ENCODE results near the gene RIT2. TPM values are rescaled to one million over a fixed set of nuclear protein-coding genes. Genes with fewer than 3 reads are reported as not detected.
"Not testable (repeated sequence)": the region's sequence is repeated elsewhere in the genome, so short reads cannot be mapped to it uniquely, and the experiment has no call there.

The RIT2 gene
- total RNA-seq, 4 donors from 2014 or later: not detected

DNA sequence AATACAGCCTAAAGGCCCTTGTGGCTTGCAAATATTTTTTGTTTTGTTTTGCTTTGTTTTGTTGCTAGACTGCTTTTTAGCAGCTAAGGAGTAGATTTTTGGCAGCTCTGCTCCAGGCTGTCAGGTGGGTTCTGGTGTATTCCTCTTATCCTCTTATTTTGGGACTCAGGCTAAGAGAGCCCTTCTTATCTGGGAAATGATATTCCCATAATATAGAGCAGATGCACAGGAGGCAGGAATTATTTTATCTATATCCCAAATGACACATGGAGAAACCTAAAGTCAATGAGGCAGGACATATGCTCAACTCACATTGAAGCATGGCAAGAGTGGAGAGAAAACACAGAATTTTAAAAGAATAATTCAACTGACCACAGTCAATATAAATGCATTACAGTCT, 369.6 kb downstream of the RIT2 start:
- no peak for DNase-seq (ENCODE audit: extremely low spot score)
- Histone ChIP-seq H3K4me3 (no peak overlapping the region), H3K9me3 (no peaks in the 10 kb centered on the region), H3K4me1 (no peaks in the 10 kb centered on the region), H3K27me3 (no peaks in the 10 kb centered on the region), H3K36me3 (no peaks in the 10 kb centered on the region), H3K27ac (replicated peaks in 1 of 4) (no peak overlapping the region)
- intact Hi-C loops (cut with DNase I): no loop called here
- no peak for TF ChIP-seq POLR2AphosphoS5 (IDR thresholded peaks at IDR 0.05)
- TF ChIP-seq POLR2A (IDR thresholded peaks at IDR 0.05; ENCODE audit: low read depth): no peak
- TF ChIP-seq EP300 (IDR thresholded peaks at IDR 0.05): no peak
- TF ChIP-seq, protein P1, sequence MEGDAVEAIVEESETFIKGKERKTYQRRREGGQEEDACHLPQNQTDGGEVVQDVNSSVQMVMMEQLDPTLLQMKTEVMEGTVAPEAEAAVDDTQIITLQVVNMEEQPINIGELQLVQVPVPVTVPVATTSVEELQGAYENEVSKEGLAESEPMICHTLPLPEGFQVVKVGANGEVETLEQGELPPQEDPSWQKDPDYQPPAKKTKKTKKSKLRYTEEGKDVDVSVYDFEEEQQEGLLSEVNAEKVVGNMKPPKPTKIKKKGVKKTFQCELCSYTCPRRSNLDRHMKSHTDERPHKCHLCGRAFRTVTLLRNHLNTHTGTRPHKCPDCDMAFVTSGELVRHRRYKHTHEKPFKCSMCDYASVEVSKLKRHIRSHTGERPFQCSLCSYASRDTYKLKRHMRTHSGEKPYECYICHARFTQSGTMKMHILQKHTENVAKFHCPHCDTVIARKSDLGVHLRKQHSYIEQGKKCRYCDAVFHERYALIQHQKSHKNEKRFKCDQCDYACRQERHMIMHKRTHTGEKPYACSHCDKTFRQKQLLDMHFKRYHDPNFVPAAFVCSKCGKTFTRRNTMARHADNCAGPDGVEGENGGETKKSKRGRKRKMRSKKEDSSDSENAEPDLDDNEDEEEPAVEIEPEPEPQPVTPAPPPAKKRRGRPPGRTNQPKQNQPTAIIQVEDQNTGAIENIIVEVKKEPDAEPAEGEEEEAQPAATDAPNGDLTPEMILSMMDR (IDR thresholded peaks at IDR 0.05): no peak

DNA sequence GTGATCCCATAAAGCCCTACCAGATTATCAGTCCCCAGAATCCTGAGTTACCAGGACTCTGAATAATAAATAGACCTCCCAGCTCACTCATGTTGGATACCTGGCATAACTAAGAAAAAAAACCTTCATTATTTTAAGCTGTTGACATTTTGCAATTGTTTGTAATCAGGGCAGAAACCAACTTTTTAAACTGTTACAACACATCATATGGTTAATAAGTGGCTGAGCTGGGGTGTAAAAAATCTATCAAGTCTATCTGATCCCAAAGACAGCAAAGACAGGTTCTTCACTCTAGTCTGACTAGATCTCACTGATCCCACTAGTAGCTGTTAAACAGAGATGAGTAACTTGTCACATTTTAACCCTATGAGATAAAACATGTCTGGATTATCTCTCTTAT, 370.3 kb downstream of the RIT2 start:
- Histone ChIP-seq H3K27me3 (no peaks in the 10 kb centered on the region), H3K9me3 (no peaks in the 10 kb centered on the region), H3K27ac (replicated peaks in 1 of 4) (no peak overlapping the region), H3K4me1 (no peaks in the 10 kb centered on the region), H3K36me3 (no peaks in the 10 kb centered on the region), H3K4me3 (no peak overlapping the region)
- no peak for DNase-seq (ENCODE audit: extremely low spot score)
- TF ChIP-seq, protein P1 (IDR thresholded peaks at IDR 0.05): no peak
- TF ChIP-seq POLR2AphosphoS5 (IDR thresholded peaks at IDR 0.05) (no peak), POLR2A (IDR thresholded peaks at IDR 0.05; ENCODE audit: low read depth) (no peak), EP300 (IDR thresholded peaks at IDR 0.05) (no peak)
- intact Hi-C loops (cut with DNase I): no loop called here

DNA sequence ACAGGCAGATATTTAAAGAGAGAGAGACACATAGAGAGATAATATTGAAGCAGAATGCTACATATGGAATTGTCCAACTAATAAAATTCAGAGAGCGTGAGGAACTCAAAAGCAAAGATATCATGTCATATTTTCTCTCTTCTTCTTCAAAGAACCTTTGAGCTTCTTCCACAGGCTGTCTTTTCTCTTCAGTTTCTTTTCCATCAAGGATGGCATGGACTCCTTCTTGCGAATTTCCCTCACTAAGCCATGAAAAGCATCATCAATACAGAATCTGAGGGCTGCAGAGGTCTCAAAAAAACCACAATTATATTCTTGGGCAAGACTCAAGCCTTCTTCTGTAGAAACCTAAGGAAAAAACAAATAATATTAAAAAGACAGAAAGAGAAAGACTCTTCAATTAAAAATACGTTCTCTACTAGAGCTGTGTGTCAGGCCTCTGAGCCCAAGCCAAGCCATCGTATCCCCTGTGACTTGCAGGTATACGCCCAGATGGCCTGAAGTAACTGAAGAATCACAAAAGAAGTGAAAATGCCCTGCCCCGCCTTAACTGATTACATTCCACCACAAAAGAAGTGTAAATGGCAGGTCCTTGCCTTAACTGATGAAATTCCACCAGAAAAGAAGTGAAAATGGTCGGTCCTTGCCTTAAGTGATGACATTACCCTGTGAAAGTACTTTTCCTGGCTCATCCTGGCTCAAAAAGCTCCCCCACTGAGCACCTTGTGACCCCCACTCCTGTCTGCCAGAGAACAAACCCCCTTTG, 371.9 kb downstream of the RIT2 start:
- Histone ChIP-seq H3K27ac (replicated peaks in 1 of 4) (no peak overlapping the region), H3K4me3 (no peak overlapping the region), H3K9me3 (no peaks in the 10 kb centered on the region), H3K27me3 (no peaks in the 10 kb centered on the region), H3K4me1 (no peaks in the 10 kb centered on the region), H3K36me3 (no peaks in the 10 kb centered on the region)
- intact Hi-C loops (cut with DNase I): no loop called here
- WGBS: 65% methylated on average over 7 of the region's 7 CpGs
- DNase-seq (ENCODE audit: extremely low spot score): no peak
- no peak for TF ChIP-seq POLR2AphosphoS5 (IDR thresholded peaks at IDR 0.05)
- TF ChIP-seq, protein P1 (IDR thresholded peaks at IDR 0.05): no peak
- TF ChIP-seq POLR2A (IDR thresholded peaks at IDR 0.05; ENCODE audit: low read depth): no peak
- TF ChIP-seq EP300 (IDR thresholded peaks at IDR 0.05): no peak

DNA sequence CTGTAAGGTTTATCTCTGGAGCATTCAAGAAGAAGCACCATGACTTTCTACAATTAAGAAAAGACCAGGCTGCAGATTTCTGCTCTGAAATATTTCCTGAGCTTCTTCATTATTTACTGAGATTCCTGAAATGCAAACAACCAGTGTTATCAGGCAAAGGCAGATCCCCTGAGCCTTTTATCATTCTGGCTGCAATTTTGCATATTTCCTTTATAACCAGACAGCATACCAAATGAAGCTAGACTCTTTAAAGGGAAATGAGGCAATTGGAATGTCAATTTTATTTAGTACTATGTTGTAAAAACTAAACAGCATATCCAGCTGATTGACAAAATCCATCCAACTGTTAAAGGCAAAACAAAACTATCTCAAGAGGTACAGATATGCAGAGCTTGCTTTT, 372.5 kb downstream of the RIT2 start:
- Histone ChIP-seq H3K9me3 (no peaks in the 10 kb centered on the region), H3K36me3 (no peaks in the 10 kb centered on the region), H3K4me1 (no peaks in the 10 kb centered on the region), H3K4me3 (no peak overlapping the region), H3K27me3 (no peaks in the 10 kb centered on the region), H3K27ac (replicated peaks in 1 of 4) (no peak overlapping the region)
- no peak for DNase-seq (ENCODE audit: extremely low spot score)
- TF ChIP-seq, protein P1 (IDR thresholded peaks at IDR 0.05): no peak
- no peak for TF ChIP-seq POLR2A (IDR thresholded peaks at IDR 0.05; ENCODE audit: low read depth)
- no peak for TF ChIP-seq EP300 (IDR thresholded peaks at IDR 0.05)
- no peak for TF ChIP-seq POLR2AphosphoS5 (IDR thresholded peaks at IDR 0.05)
- intact Hi-C loops (cut with DNase I): no loop called here

- Histone ChIP-seq H3K27ac (replicated peaks in 1 of 4) (no peak overlapping the region), H3K4me3 (no peak overlapping the region), H3K4me1 (no peaks in the 10 kb centered on the region), H3K9me3 (no peaks in the 10 kb centered on the region), H3K36me3 (no peaks in the 10 kb centered on the region), H3K27me3 (no peaks in the 10 kb centered on the region)
- TF ChIP-seq EP300 (IDR thresholded peaks at IDR 0.05) (no peak), POLR2A (IDR thresholded peaks at IDR 0.05; ENCODE audit: low read depth) (no peak), POLR2AphosphoS5 (IDR thresholded peaks at IDR 0.05) (no peak)
- TF ChIP-seq, protein P1 (IDR thresholded peaks at IDR 0.05): no peak
- no peak for DNase-seq (ENCODE audit: extremely low spot score)
- intact Hi-C loops (cut with DNase I): no loop called here
Observed at GRCh38 chr18:42742474-42742873, 373.0 kb downstream of the RIT2 start.

DNA sequence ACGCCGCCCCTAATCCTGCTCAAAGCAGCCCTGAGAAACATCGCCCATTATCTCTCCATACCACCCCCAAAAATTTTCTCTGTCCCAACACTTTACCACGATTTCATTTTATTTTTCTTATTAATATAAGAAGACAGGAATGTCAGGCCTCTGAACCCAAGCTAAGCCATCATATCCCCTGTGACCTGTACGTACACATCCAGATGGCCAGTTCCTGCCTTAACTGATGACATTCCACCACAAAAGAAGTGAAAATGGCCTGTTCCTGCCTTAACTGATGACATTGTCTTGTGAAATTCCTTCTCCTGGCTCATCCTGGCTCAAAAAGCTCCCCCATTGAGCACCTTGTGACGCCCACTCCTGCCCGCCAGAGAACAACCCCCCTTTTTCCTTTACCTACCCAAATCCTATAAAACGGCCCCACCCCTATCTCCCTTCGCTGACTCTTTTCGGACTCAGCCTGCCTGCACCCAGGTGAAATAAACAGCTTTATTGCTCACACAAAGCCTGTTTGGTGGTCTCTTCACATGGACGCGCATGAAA, 373.6 kb downstream of the RIT2 start:
- H3K4me3 ChIP-seq; H3K27ac ChIP-seq (replicated peaks in 1 of 4); intact Hi-C loops (cut with DNase I); H3K27me3 ChIP-seq; H3K4me1 ChIP-seq; H3K9me3 ChIP-seq; DNase-seq (ENCODE audit: extremely low spot score); H3K36me3 ChIP-seq: not testable (repeated sequence)
- 73% methylated on average over 12 of the region's 12 CpGs for WGBS

DNA sequence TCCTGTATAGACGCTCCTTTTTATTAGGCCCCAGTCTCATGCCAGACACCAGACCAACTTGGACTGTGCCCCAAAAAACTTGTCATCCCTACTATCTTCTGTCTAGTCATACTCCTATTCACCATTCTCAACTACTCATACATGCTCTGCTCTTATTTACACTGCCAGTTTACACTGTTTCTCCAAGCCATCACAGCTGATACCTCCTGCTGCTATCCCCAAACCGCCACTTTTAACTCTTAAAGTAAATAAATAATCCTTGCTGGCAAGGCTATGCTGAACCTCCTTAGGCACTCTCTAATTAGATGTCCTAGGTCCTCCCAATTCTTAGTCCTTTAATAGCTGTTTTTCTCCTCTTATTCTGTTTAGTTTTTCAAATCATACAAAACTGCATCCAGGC, 374.2 kb downstream of the RIT2 start:
- H3K27ac ChIP-seq (replicated peaks in 1 of 4); H3K4me3 ChIP-seq; intact Hi-C loops (cut with DNase I); DNase-seq (ENCODE audit: extremely low spot score); H3K4me1 ChIP-seq; H3K27me3 ChIP-seq; H3K9me3 ChIP-seq; H3K36me3 ChIP-seq: not testable (repeated sequence)
- WGBS: 69% methylated on average over 2 of the region's 2 CpGs

Data from esophagus muscularis mucosa (tissue), 4 donors.